Esophagus squamous epithelium (tissue), 4 donors: ENCODE data around the gene TUBGCP2.

Source experiments
- POLR2A ChIP-seq, 4 donors: fragments of 450-650 bp; IDR thresholded peaks; one replicate each; pipeline ENCODE4 v1.6.1; 2017; ENCODE audit warnings: antibody characterized with exemption in 4 of 4, mild to moderate bottlenecking in 4 of 4, moderate library complexity in 3 of 4
- TF ChIP-seq, protein P1 (sequence below), 6 experiments: fragments of 450-650 bp in 4 of 6; fragments of 200-600 bp in 2 of 6; sonication (generic) in 2 of 6; IDR thresholded peaks; one replicate each; pipeline ENCODE4 v1.5.1; 2016 to 2019; ENCODE audit warnings: antibody characterized with exemption in 6 of 6, mild to moderate bottlenecking in 4 of 6, moderate library complexity in 4 of 6

DNA sequence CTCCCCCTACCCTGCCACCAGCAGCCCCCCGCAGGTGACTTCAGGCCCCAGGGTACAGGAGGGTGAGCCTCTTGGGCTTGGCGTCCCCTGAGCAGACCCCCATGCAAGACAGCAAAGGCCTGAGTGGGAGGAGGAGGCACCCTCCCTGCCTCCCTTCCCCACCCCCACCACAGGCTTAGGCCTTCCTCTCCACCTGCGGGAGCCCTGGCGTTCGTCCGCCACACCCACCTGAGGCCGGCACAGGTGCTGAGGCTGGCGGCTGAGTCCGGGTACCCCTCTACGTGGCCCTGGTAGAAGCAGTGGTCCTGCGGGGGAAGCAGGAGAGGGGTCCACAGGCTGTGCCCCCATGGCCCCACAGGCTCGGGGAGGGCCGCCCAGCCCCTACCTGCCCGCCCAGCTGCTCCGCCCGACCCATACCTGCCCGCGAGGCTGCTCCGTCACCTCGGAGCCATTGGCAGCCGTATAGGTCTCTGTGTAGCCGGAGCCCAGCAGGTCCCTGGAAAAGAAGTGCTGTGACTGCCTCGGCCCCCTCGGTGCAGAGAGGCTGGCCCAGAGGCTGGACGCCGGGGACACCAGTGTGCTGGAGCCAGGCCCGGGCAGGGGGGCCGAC, 35.0 kb downstream of the TUBGCP2 start:
- TF ChIP-seq POLR2A (IDR thresholded peaks at IDR 0.05), result no peak
- TF ChIP-seq, protein P1, sequence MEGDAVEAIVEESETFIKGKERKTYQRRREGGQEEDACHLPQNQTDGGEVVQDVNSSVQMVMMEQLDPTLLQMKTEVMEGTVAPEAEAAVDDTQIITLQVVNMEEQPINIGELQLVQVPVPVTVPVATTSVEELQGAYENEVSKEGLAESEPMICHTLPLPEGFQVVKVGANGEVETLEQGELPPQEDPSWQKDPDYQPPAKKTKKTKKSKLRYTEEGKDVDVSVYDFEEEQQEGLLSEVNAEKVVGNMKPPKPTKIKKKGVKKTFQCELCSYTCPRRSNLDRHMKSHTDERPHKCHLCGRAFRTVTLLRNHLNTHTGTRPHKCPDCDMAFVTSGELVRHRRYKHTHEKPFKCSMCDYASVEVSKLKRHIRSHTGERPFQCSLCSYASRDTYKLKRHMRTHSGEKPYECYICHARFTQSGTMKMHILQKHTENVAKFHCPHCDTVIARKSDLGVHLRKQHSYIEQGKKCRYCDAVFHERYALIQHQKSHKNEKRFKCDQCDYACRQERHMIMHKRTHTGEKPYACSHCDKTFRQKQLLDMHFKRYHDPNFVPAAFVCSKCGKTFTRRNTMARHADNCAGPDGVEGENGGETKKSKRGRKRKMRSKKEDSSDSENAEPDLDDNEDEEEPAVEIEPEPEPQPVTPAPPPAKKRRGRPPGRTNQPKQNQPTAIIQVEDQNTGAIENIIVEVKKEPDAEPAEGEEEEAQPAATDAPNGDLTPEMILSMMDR (IDR thresholded peaks at IDR 0.05), result no peak
